Naive thymus-derived CD8-positive, alpha-beta T cell (primary cell): ENCODE data around the gene PTPRT. TPM values are rescaled to one million over a fixed set of nuclear protein-coding genes. Genes with fewer than 3 reads are reported as not detected.

Source experiments
- ATAC-seq, 2 donors: fragments of 150-1000 bp; cut with Tn5 transposase in 1 of 2; sonication (Bioruptor Pico), chemical (Tn5 transposase) in 1 of 2; 1 replicate in 1 of 2; 2 replicates in 1 of 2; pipeline ENCODE4 v1.10.0; 2021; ENCODE audit warnings: mild to moderate bottlenecking in 2 of 2, moderate library complexity in 2 of 2
- POLR2A ChIA-PET: fragments of 350-600 bp; sonication (Branson Sonifier 250); formaldehyde crosslinking; loops from one replicate; lab custom pipeline; 2021; ENCODE audit warnings: antibody characterized with exemption; lab: Charles Lee
- DNase-seq, 10 donors: peaks; one replicate each; pipeline versions ENCODE4 v3.0.0 to v3.0.0-alpha.2; 2020 to 2022
- H3K27ac Mint-ChIP-seq, 10 donors: one replicate each; pipeline ENCODE4 v1.8.0; 2020 to 2022; ENCODE audit warnings: mild to moderate bottlenecking in 10 of 10, mixed read lengths in 10 of 10, moderate library complexity in 4 of 10, inconsistent platforms in 1 of 10
- H3K27me3 Mint-ChIP-seq, 5 donors: one replicate each; pipeline ENCODE4 v1.8.0; 2021 to 2022; ENCODE audit warnings: mixed read lengths in 5 of 5
- H3K36me3 Mint-ChIP-seq, 3 donors: one replicate each; pipeline ENCODE4 v1.8.0; 2020 to 2022; ENCODE audit warnings: mixed read lengths in 3 of 3, mild to moderate bottlenecking in 2 of 3, inconsistent platforms in 1 of 3
- H3K4me1 Mint-ChIP-seq, 4 donors: one replicate each; pipeline ENCODE4 v1.8.0; 2021 to 2022; ENCODE audit warnings: mixed read lengths in 4 of 4
- H3K4me3 Mint-ChIP-seq, 10 donors: one replicate each; pipeline ENCODE4 v1.8.0; 2020 to 2022; ENCODE audit warnings: mild to moderate bottlenecking in 10 of 10, mixed read lengths in 10 of 10, moderate library complexity in 6 of 10, inconsistent platforms in 1 of 10
- H3K9me3 Mint-ChIP-seq, 9 donors: one replicate each; pipeline ENCODE4 v1.8.0; 2020 to 2022; ENCODE audit warnings: mixed read lengths in 9 of 9, mild to moderate bottlenecking in 3 of 9, inconsistent platforms in 1 of 9, moderate library complexity in 1 of 9
- polyA plus RNA-seq, 3 donors: library from polyadenylated mRNA; unstranded; fragments of 300-500 nt; fragmentation: Illumina TruSeq; gene quantifications; one replicate each; pipeline ENCODE4 v1.2.3, GENCODE V29; 2021
- total RNA-seq, 8 experiments: library from RNA in 2 of 8; stranded (reverse) in 2 of 8; gene quantifications; one replicate each; pipeline ENCODE4 v1.2.3 and lab custom pipeline; 2021 to 2026

PTPRT gene
- total and polyA plus RNA-seq, 5 experiments from 2014 or later, result not detected

DNA sequence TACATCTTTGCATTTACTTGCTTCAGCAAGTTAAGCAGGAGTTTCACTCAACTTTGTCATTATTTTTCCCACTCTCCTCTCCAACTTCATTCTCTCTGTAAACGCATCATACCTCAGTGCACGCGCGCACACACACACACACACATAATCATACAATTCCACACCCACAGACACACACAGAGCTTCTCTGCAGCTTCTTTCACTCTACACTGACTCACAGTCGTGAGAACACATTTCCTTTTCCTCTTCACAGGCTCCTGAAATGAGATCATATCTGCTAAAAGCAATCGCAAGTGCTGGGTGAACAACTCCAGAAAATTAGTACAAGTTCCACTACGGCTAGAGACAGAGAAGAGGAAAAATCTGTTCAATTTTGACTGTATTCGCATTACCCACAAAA is 215.4 kb downstream of the PTPRT start:
- Mint-ChIP-seq H3K27me3 (peaks cover 0 to 4% (median 0%) of the 10 kb centered on the region in 5 donors), H3K36me3 (no peaks in the 10 kb centered on the region), H3K9me3 (peaks cover 0 to 10% (median 0%) of the 10 kb centered on the region in 9 donors), H3K4me1 (no peaks in the 10 kb centered on the region), H3K27ac (no peak overlapping the region), H3K4me3 (no peak overlapping the region)
- no peak for ATAC-seq
- DNase-seq, result no peak
- POLR2A ChIA-PET, result no interaction called here

DNA sequence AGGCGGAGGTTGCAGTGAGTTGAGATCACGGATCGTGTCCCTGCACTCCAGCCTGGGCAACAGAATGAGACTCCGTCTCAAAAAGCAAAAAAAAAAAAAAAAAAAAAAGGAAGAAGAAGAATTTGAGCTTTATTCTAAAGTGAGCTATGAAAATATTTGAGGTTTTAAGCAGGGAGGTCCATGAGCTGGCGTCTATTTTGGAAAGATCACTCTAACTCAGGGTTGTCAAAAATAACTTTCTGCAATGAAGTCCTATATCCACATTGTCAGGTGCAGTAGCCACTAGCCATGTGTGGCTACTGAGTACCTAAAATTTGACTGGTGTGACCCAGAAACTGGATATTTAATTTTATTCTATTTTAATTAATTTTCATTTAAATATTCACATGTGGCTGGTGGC is 217.1 kb downstream of the PTPRT start:
- Mint-ChIP-seq H3K4me1 (no peaks in the 10 kb centered on the region), H3K27me3 (peaks cover 0 to 11% (median 0%) of the 10 kb centered on the region in 5 donors), H3K36me3 (no peaks in the 10 kb centered on the region), H3K4me3 (no peak overlapping the region), H3K27ac (no peak overlapping the region), H3K9me3 (peaks cover 0 to 23% (median 0%) of the 10 kb centered on the region in 9 donors)
- POLR2A ChIA-PET, result no interaction called here
- no peak for DNase-seq
- ATAC-seq, result no peak

DNA sequence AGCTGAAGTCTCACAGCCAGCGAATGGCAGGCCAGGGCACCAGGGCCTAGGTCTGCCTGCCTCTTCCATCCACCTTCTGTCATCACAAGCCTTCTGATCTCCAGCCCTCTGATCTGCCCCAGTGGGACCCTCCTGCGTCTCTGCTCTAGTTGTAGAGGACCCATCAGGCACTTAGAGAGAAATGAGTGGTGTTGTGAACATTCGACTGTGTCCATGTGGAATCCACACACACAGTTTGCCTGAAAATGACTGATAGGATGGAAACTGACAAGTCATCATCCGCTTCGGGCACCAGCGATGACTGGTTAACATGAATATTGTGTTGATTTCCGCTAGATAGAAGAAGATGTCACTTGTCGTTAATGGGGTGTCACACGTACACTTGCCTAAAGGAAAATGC is 221.0 kb downstream of the PTPRT start:
- Mint-ChIP-seq H3K27ac (no peak overlapping the region), H3K27me3 (peaks cover 0 to 7% (median 0%) of the 10 kb centered on the region in 5 donors), H3K36me3 (no peaks in the 10 kb centered on the region), H3K4me3 (no peak overlapping the region), H3K9me3 (peaks cover 0 to 13% (median 0%) of the 10 kb centered on the region in 9 donors), H3K4me1 (no peaks in the 10 kb centered on the region)
- DNase-seq (no peak), ATAC-seq (no peak)
- POLR2A ChIA-PET, result no interaction called here

DNA sequence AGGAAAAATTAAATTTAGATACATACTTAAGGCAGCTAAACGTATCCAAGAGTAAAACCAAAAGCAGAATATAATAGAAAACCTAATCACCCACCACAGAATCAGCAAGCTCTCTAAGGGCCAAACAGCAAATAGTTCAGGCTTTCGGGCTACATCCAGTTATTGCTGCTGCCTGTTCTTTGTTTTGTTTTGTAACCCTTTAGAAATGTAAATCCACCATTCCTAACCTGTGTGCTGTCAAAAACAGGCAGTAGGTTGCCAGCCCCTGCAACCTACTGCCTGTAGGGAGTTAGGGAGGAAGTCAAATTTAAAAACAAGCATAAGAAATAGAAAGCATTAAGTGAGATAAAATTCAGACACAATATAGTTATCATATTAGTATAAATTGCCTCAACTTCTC is 225.9 kb downstream of the PTPRT start:
- no peaks in the 10 kb centered on the region for H3K36me3 Mint-ChIP-seq
- peaks cover 1 to 21% (median 7%) of the 10 kb centered on the region in 5 donors for H3K27me3 Mint-ChIP-seq
- H3K4me1 Mint-ChIP-seq, result no peaks in the 10 kb centered on the region
- no peak overlapping the region for H3K27ac Mint-ChIP-seq
- no peak for DNase-seq
- H3K4me3 Mint-ChIP-seq, result no peak overlapping the region
- H3K9me3 Mint-ChIP-seq, result peaks cover 0 to 11% (median 2%) of the 10 kb centered on the region in 9 donors
- ATAC-seq, result no peak
- POLR2A ChIA-PET, result no interaction called here

DNA sequence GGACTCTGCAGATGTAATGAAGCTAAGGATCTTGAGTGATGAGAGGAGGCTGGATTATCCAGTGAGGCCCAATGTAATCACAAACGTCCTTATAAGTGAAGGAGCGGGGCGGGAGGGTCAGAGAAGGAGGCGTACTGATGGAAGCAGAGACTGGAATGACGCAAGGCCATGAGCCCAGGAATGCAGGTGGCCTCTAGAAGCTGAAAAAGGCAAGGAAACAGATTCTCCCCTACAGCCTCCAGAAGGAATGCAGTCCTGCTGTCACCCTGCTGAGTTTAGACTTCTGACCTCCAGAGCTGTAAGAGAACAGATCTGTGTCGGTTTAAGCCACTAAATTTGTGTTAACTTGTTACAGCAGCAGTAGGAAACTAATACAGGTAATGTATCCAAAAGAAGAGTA is 227.9 kb downstream of the PTPRT start:
- no peak overlapping the region for H3K4me3 Mint-ChIP-seq
- H3K36me3 Mint-ChIP-seq, result no peaks in the 10 kb centered on the region
- H3K27ac Mint-ChIP-seq, result no peak overlapping the region
- DNase-seq (no peak), ATAC-seq (no peak)
- H3K9me3 Mint-ChIP-seq, result peaks cover 0 to 11% (median 2%) of the 10 kb centered on the region in 9 donors
- POLR2A ChIA-PET, result no interaction called here
- H3K27me3 Mint-ChIP-seq, result peaks cover 2 to 32% (median 11%) of the 10 kb centered on the region in 5 donors
- H3K4me1 Mint-ChIP-seq, result no peaks in the 10 kb centered on the region

DNA sequence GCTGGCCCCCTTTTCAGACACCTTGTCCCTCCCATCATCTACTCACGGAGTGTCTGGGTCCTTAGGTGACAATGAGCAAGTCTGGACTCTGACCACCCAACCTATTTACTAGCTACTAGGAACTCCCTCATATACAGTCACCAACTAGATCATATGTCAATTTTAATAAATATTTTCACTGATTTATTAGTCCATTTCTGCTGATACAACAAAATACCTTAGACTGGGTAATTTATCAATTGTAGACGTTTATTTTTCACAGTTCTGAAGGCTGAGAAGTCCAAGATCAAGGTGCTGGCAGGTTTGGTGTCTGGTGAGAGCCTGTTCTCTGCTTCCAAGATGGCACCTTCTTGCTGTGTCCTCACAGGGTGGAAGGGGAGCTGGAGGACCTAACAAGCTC is 229.7 kb downstream of the PTPRT start:
- H3K4me1 Mint-ChIP-seq, result no peaks in the 10 kb centered on the region
- H3K27ac Mint-ChIP-seq, result no peak overlapping the region
- H3K36me3 Mint-ChIP-seq, result no peaks in the 10 kb centered on the region
- no peak overlapping the region for H3K4me3 Mint-ChIP-seq
- H3K27me3 Mint-ChIP-seq, result peaks cover 2 to 32% (median 11%) of the 10 kb centered on the region in 5 donors
- POLR2A ChIA-PET, result no interaction called here
- peaks cover 0 to 8% (median 0%) of the 10 kb centered on the region in 9 donors for H3K9me3 Mint-ChIP-seq
- no peak for DNase-seq
- ATAC-seq, result no peak

DNA sequence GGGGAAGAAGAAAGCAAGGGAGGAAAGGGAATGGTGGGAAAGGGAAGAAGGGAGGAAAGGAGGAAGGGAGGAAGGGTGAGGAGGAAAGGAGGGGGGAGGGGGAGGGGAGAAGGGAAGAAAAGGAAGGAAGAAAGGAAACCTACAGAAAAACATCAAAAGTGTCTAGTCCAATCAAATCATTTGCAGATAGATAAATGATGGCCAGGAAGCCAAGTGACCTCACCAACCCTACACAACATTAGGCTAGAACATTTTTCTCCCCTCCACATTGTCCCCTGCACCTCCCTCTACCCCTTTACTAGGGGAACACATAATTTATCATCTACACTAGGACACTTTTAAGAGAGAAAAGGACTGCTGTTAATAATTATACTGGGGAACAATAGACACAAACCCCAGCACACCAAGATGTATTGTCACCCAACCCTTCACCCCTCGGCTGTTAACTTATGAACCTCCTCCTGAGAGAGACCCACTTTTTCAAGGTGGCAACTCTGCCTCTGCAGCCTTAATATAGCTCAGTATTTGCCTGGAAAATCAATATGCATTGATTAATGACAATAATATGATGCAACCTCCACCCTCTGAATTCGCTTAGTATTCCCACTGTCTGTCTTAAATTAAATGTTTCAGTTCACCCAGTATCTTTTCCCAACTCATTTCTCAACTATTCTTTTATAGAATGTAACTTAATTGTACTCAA is 231.2 kb downstream of the PTPRT start:
- Mint-ChIP-seq H3K9me3 (peaks cover 0 to 8% (median 0%) of the 10 kb centered on the region in 9 donors), H3K4me3 (no peak overlapping the region), H3K27me3 (peaks cover 2 to 32% (median 11%) of the 10 kb centered on the region in 5 donors), H3K27ac (no peak overlapping the region), H3K4me1 (no peaks in the 10 kb centered on the region), H3K36me3 (no peaks in the 10 kb centered on the region)
- POLR2A ChIA-PET, result no interaction called here
- ATAC-seq (no peak), DNase-seq (no peak)

DNA sequence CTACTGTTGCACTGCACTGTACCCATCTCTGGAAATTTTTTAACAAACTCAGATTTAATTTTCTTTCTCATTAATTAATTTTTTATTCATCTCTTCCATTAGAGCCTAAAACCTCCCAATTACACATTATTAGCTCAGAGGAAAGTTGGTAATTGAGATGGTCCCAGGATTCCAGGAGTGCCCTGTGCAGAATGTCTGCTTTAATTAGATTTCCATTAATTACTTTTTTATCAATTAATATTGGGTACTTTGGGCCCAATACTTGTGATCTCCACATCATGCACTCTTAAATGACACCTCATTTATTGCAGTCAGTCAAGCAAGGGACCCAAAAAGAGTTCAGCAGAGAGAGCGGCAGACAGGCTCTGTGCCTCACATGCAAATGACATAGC is 232.0 kb downstream of the PTPRT start:
- Mint-ChIP-seq H3K4me1 (no peaks in the 10 kb centered on the region), H3K27ac (no peak overlapping the region), H3K9me3 (peaks cover 0 to 8% (median 0%) of the 10 kb centered on the region in 9 donors), H3K4me3 (no peak overlapping the region), H3K36me3 (no peaks in the 10 kb centered on the region), H3K27me3 (peaks cover 2 to 32% (median 11%) of the 10 kb centered on the region in 5 donors)
- ATAC-seq (no peak), DNase-seq (no peak)
- POLR2A ChIA-PET, result no interaction called here

DNA sequence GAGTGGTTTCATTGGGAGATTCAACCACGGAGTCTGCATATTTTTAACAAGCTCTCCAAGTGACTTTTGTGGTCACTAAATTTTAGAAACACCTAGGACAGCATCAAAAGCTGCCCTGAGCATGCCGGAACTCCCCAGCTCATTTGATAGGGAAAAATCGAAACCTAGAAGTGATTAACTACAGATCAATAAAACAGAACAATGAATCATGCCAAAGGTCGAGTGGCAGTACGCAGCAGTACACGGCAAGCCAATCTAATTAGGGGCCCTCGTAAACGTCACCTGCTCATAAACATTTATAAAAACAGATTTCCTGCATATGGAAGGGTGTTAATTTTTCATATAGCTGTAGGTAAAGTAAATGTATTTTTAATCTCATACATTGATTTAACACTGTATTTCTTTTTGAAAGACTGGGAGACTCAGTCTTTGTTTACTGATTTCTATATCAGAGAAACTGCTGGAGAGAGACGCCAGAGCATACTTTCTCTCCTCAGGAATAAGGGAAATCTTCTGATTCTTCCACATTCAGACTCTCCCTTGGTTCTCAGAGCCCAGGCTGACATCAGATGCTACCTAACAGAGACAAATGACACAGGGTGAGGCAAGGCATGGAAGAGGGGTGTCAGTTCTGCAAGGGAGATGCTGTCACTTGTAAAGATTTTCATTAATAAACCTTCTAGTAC is 232.5 kb downstream of the PTPRT start:
- Mint-ChIP-seq H3K27ac (no peak overlapping the region), H3K36me3 (no peaks in the 10 kb centered on the region)

DNA sequence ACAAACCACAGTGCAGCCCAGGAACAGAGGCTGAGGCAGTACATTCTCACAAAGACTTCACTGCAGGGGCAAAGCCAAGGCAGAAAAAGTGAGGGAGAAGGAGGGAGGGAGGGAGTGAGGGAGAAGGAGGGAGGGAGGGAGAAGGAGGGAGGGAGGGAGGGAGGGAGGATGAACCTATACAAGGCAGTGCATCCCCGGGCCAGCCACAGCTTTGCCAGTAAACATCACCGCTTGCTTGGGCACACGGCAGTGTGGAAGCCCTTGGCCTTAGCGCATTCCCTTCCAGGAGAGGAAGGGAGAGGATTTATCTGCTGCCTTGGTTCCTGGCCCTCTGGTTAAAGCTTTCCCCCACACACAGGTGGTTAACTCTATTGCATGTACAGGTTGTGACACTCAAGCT is 234.0 kb downstream of the PTPRT start:
- Mint-ChIP-seq H3K27me3 (peaks cover 2 to 25% (median 11%) of the 10 kb centered on the region in 5 donors), H3K9me3 (peaks cover 0 to 10% (median 0%) of the 10 kb centered on the region in 9 donors), H3K4me1 (no peaks in the 10 kb centered on the region), H3K36me3 (no peaks in the 10 kb centered on the region), H3K27ac (no peak overlapping the region), H3K4me3 (no peak overlapping the region)
- ATAC-seq, result no peak
- POLR2A ChIA-PET, result no interaction called here
- no peak for DNase-seq

More for the DNA sequence above, 232.5 kb downstream of the PTPRT start:
- DNase-seq, result no peak
- no peak for ATAC-seq
- Mint-ChIP-seq H3K9me3 (peaks cover 0 to 7% (median 0%) of the 10 kb centered on the region in 9 donors), H3K4me3 (no peak overlapping the region), H3K27me3 (peaks cover 2 to 32% (median 11%) of the 10 kb centered on the region in 5 donors), H3K4me1 (no peaks in the 10 kb centered on the region)
- POLR2A ChIA-PET, result no interaction called here

DNA sequence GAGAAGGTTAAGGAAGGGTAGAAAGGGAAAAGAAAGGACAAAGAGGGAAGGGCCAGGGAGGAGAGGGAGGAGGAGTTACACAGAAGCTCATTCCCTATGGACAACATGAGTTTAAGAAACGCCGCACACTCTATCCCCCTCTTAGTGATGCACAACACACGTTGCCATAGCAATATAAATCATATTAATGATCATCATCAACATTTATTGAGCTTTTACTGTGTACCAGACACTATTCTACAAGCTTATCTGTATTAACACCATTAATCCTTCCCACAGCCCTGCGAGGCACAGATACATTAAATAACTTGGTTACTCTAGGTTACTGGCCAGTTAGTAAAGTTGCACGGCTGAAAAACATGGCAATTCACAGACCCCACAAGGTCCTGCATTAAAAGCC is 234.8 kb downstream of the PTPRT start:
- Mint-ChIP-seq H3K27me3 (peaks cover 2 to 18% (median 10%) of the 10 kb centered on the region in 5 donors), H3K4me3 (no peak overlapping the region), H3K9me3 (peaks cover 0 to 13% (median 0%) of the 10 kb centered on the region in 9 donors), H3K36me3 (no peaks in the 10 kb centered on the region), H3K4me1 (no peaks in the 10 kb centered on the region), H3K27ac (no peak overlapping the region)
- DNase-seq, result no peak
- POLR2A ChIA-PET, result no interaction called here
- no peak for ATAC-seq

DNA sequence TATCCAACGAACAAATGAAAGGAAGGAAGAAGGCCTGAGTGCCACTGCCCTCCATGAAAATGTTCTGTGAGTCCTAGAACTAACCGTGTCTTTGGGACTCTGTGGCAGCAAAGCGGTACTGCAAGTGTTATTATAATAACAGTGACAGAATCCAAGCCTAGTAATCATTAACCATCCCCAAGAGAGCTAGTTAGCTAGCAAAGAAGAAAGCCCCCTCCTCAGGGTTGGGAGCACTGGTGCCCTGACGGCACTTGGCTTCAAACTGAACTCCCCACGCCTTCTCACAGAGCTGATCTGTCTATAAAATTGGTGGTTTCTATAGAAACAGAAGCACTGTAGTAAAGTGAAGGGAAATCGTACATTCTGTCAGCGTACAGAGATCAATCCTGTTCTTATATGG is 239.8 kb downstream of the PTPRT start:
- ATAC-seq (no peak), DNase-seq (no peak)
- Mint-ChIP-seq H3K9me3 (peaks cover 0 to 35% (median 13%) of the 10 kb centered on the region in 9 donors), H3K36me3 (no peaks in the 10 kb centered on the region), H3K27me3 (peaks cover 3 to 25% (median 6%) of the 10 kb centered on the region in 5 donors), H3K4me1 (no peaks in the 10 kb centered on the region), H3K27ac (no peak overlapping the region), H3K4me3 (no peak overlapping the region)
- POLR2A ChIA-PET, result no interaction called here

DNA sequence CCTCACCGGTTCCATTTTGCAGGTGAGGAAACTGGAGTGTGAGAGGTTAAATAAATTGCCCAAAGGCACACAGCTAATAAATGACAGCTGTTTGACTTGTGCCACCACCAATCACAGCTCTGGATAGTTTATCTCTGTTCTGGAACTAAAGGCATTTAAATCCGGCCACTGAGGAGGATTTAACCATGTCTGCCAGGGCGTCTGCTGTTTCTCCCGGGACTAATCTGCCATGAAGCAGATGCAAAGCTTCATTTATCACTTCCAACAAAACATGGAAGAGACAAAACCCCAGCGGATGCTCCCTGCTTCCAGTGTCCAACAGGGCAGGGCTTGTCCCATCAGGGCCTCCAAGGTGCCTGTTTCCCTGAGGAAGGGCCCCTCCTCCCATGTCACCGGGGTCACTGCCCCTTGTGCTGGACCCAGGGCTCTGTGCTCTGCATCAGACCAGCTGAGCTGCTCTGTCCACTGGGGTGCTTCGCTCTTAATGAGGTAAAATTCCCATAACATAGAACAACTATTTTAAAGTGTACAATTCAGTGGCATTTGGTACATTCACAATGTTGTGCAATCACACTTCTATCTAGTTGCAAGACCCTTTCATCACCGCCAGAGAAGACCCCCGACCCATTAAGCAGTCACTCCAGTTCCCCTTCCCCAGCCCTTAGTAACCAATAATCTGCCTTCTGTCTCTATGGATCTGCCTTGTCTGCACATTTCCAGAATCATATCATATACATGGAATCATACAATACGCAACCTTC is 244.3 kb downstream of the PTPRT start:
- peaks cover 3 to 30% (median 11%) of the 10 kb centered on the region in 5 donors for H3K27me3 Mint-ChIP-seq
- H3K27ac Mint-ChIP-seq, result no peak overlapping the region
- no peak for ATAC-seq
- no peaks in the 10 kb centered on the region for H3K36me3 Mint-ChIP-seq
- peaks cover 0 to 34% (median 13%) of the 10 kb centered on the region in 9 donors for H3K9me3 Mint-ChIP-seq
- H3K4me3 Mint-ChIP-seq, result no peak overlapping the region
- POLR2A ChIA-PET, result no interaction called here
- no peaks in the 10 kb centered on the region for H3K4me1 Mint-ChIP-seq
- no peak for DNase-seq
